Rectal smooth muscle tissue (tissue), 1 donor: Measurements from ENCODE around the gene TAOK3.

ENCODE experiments used
- H3K27ac ChIP-seq: one replicate; pipeline ENCODE4 v1.7.0; 2013; ENCODE audit warnings: low read depth, low read length, inconsistent platforms
- H3K27me3 ChIP-seq: one replicate; pipeline ENCODE4 v1.7.0; 2013; ENCODE audit warnings: low read length; ENCODE audit not compliant: control insufficient read depth, insufficient read depth
- H3K36me3 ChIP-seq: one replicate; pipeline ENCODE4 v1.7.0; 2013; ENCODE audit warnings: low read length; ENCODE audit not compliant: control insufficient read depth, insufficient read depth
- H3K4me1 ChIP-seq: one replicate; pipeline ENCODE4 v1.7.0; 2013; ENCODE audit warnings: low read length; ENCODE audit not compliant: control insufficient read depth, insufficient read depth
- H3K4me3 ChIP-seq: one replicate; pipeline ENCODE4 v1.7.0; 2013; ENCODE audit warnings: low read length
- H3K9ac ChIP-seq: one replicate; pipeline ENCODE4 v1.7.0; 2013; ENCODE audit warnings: low read length

TAOK3 gene

GRCh38 chr12:118391424-118391823 is 18.7 kb upstream of the TAOK3 start:
- no peak overlapping the region for H3K9ac ChIP-seq
- H3K36me3 ChIP-seq, result peaks cover 49% of the 10 kb centered on the region
- no peaks in the 10 kb centered on the region for H3K27me3 ChIP-seq
- H3K27ac ChIP-seq, result no peak overlapping the region
- no peaks in the 10 kb centered on the region for H3K4me1 ChIP-seq
- no peak overlapping the region for H3K4me3 ChIP-seq

- H3K4me1 ChIP-seq, result peaks cover 22% of the 10 kb centered on the region
- H3K36me3 ChIP-seq, result no peaks in the 10 kb centered on the region
- H3K27me3 ChIP-seq, result no peaks in the 10 kb centered on the region
- no peak overlapping the region for H3K27ac ChIP-seq
- no peak overlapping the region for H3K9ac ChIP-seq
- H3K4me3 ChIP-seq, result peak overlapping the region; percentile 81
Measured at GRCh38 chr12:118377884-118378470, 5.3 kb upstream of the TAOK3 start.

- Histone ChIP-seq H3K4me1 (peaks cover 22% of the 10 kb centered on the region), H3K27me3 (no peaks in the 10 kb centered on the region), H3K27ac (peak overlapping the region; percentile 99), H3K9ac (no peak overlapping the region), H3K4me3 (peak overlapping the region; percentile 81), H3K36me3 (no peaks in the 10 kb centered on the region)
Measured at GRCh38 chr12:118377021-118377883, 4.5 kb upstream of the TAOK3 start.

GRCh38 chr12:118376089-118377020 is 3.6 kb upstream of the TAOK3 start, which contains the start of gene SUDS3:
SUDS3 (plus strand) TSS chr12:118376555; CDS start chr12:118376692, 137 bp downstream.
- Histone ChIP-seq H3K36me3 (no peaks in the 10 kb centered on the region), H3K9ac (peak within 1 kb of the TSS; percentile 85), H3K27me3 (no peaks in the 10 kb centered on the region), H3K4me3 (peak within 1 kb of the TSS; percentile 81), H3K4me1 (peaks cover 22% of the 10 kb centered on the region), H3K27ac (peak within 1 kb of the TSS; percentile 99)

- Histone ChIP-seq H3K36me3 (no peaks in the 10 kb centered on the region), H3K9ac (no peak overlapping the region), H3K27ac (peak overlapping the region; percentile 99), H3K4me3 (peak overlapping the region; percentile 81), H3K27me3 (no peaks in the 10 kb centered on the region), H3K4me1 (peaks cover 25% of the 10 kb centered on the region)
Measured at GRCh38 chr12:118375348-118375747, 2.6 kb upstream of the TAOK3 start.

- Histone ChIP-seq H3K4me1 (peaks cover 25% of the 10 kb centered on the region), H3K27ac (no peak overlapping the region), H3K36me3 (no peaks in the 10 kb centered on the region), H3K9ac (no peak overlapping the region), H3K27me3 (no peaks in the 10 kb centered on the region), H3K4me3 (no peak overlapping the region)
Measured at GRCh38 chr12:118374909-118375308, 2.2 kb upstream of the TAOK3 start.

GRCh38 chr12:118374126-118374725 is 1.5 kb upstream of the TAOK3 start:
- Histone ChIP-seq H3K27me3 (no peaks in the 10 kb centered on the region), H3K36me3 (no peaks in the 10 kb centered on the region), H3K27ac (no peak overlapping the region), H3K4me1 (peaks cover 25% of the 10 kb centered on the region), H3K9ac (no peak overlapping the region), H3K4me3 (no peak overlapping the region)

- Histone ChIP-seq H3K27me3 (no peaks in the 10 kb centered on the region), H3K9ac (no peak overlapping the region), H3K4me3 (peak overlapping the region; percentile 87), H3K27ac (peak overlapping the region; percentile 91), H3K4me1 (peaks cover 25% of the 10 kb centered on the region), H3K36me3 (no peaks in the 10 kb centered on the region)
Measured at GRCh38 chr12:118373616-118374015, 909 bp upstream of the TAOK3 start.

GRCh38 chr12:118371321-118372282 is 1.1 kb downstream of the TAOK3 start:
- peak overlapping the region; percentile 88 for H3K9ac ChIP-seq
- no peak overlapping the region for H3K27ac ChIP-seq
- no peaks in the 10 kb centered on the region for H3K36me3 ChIP-seq
- H3K4me1 ChIP-seq, result peaks cover 14% of the 10 kb centered on the region
- H3K4me3 ChIP-seq, result peak overlapping the region; percentile 94
- H3K27me3 ChIP-seq, result no peaks in the 10 kb centered on the region

- Histone ChIP-seq H3K4me3 (no peak overlapping the region), H3K27me3 (no peaks in the 10 kb centered on the region), H3K9ac (no peak overlapping the region), H3K27ac (no peak overlapping the region), H3K4me1 (peaks cover 10% of the 10 kb centered on the region), H3K36me3 (no peaks in the 10 kb centered on the region)
Measured at GRCh38 chr12:118370601-118371000, 2.1 kb downstream of the TAOK3 start.

- Histone ChIP-seq H3K27me3 (no peaks in the 10 kb centered on the region), H3K9ac (no peak overlapping the region), H3K27ac (no peak overlapping the region), H3K36me3 (peaks cover 2% of the 10 kb centered on the region), H3K4me1 (peaks cover 9% of the 10 kb centered on the region), H3K4me3 (no peak overlapping the region)
Measured at GRCh38 chr12:118368821-118369220, 3.9 kb downstream of the TAOK3 start.
